Natural killer cell treated with Interleukin-12 subunit alpha and Interleukin-12 subunit beta and Interleukin-15 and Interleukin-18, amount 100 ng/mL, for 72 hours (primary cell): ENCODE results near the gene BACH2. TPM values are rescaled to one million over a fixed set of nuclear protein-coding genes. Genes with fewer than 3 reads are reported as not detected.
A peak's percentile ranks its signal among the peaks of the same experiment; 100 is the strongest.

Experiments
- ATAC-seq, 2 donors: fragments of 150-1000 bp; cut with Tn5 transposase in 1 of 2; sonication (Bioruptor Pico), chemical (Tn5 transposase) in 1 of 2; 2 replicates each; pipeline ENCODE4 v1.10.0; 2021
- DNase-seq: peaks from one replicate; pipeline ENCODE4 v3.0.0; 2022; ENCODE audit warnings: low spot score
- H3K27ac Mint-ChIP-seq, 2 donors: 1 replicate in 1 of 2; 2 replicates in 1 of 2; pipeline ENCODE4 v1.8.0; 2022; ENCODE audit warnings: mixed read lengths in 2 of 2, mild to moderate bottlenecking in 1 of 2, moderate library complexity in 1 of 2
- H3K27me3 Mint-ChIP-seq, 2 donors: 1 replicate in 1 of 2; 2 replicates in 1 of 2; pipeline ENCODE4 v1.8.0; 2022; ENCODE audit warnings: mixed read lengths in 2 of 2
- H3K36me3 Mint-ChIP-seq: one replicate; pipeline ENCODE4 v1.8.0; 2022; ENCODE audit warnings: mixed read lengths
- H3K4me1 Mint-ChIP-seq, 2 donors: 1 replicate in 1 of 2; 2 replicates in 1 of 2; pipeline ENCODE4 v1.8.0; 2022; ENCODE audit warnings: low read depth in 2 of 2, mixed read lengths in 2 of 2, mild to moderate bottlenecking in 1 of 2
- H3K4me3 Mint-ChIP-seq: one replicate; pipeline ENCODE4 v1.8.0; 2022; ENCODE audit warnings: mixed read lengths
- H3K9me3 Mint-ChIP-seq: 2 replicates; pipeline ENCODE4 v1.8.0; 2022; ENCODE audit warnings: mixed read lengths
- total RNA-seq, 2 donors: library from RNA; stranded (reverse); gene quantifications; one replicate each; pipeline ENCODE4 v1.2.3, GENCODE V29; 2022

Gene BACH2
- total RNA-seq, 2 donors from 2014 or later: 3.1 to 5.8 TPM

DNA sequence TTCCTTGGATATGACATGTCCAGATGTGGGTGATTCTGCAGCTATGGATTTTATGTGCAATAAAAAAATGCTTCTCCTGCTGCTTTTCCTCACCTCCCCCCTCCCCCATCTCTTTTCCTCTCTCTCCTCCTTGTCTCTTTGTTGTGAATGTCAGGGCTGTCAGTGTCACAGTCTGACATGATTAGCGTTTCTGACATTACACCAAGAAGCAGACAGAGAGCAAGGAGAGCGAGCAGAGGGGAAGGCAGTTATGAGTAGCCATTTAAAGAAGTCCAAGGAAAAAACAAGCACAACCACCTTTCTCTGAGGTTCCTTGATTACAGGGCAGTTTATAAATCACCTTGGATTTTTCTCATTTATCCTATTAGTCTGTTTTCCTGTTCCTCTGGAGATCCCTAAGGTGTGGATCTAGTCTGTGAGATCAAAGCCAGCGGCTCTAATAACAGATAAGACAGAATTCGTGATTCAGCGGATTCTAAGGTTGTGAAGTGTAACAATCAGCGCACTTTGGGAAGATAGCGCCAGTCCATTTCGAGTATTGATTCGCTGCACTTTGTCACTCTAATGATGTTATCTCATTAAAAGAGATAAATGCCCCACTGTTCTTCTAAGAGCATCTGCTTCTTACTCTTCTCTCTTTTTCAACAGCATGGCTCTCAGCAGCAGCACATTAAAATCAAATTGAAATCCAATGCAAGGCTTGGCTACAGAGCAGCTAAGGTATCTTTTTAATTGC lies 101.4 kb downstream of the BACH2 start:
- no peak for ATAC-seq
- peaks cover 6% of the 10 kb centered on the region for H3K36me3 Mint-ChIP-seq
- no peak for DNase-seq
- H3K4me1 Mint-ChIP-seq: peaks cover 6 to 9% of the 10 kb centered on the region in 2 donors
- H3K9me3 Mint-ChIP-seq: no peaks in the 10 kb centered on the region
- H3K4me3 Mint-ChIP-seq: no peak overlapping the region
- peaks cover 0 to 3% of the 10 kb centered on the region in 2 donors for H3K27me3 Mint-ChIP-seq
- no peak overlapping the region for H3K27ac Mint-ChIP-seq

DNA sequence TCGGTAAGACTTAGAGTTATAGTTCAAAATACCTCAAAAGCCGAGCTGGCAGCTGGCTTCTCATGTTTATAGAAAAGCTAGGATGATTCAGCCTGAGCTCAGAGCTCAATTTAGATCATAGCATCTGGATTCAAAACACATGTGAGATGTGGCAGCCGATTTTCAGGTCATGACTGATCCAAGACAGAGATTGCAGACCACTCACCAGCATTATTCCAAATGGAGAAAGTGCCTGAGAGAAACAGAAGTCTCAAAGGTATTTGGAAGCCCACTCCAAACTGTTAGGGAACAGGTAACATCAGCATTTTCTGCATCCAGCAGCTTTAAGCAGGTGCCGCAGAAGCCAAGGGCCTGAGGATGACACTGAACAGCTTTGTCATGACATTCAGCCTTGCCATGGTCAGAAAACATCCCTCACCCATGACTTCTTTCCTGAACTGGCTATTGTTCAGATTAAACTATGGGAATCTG lies 102.2 kb downstream of the BACH2 start:
- Mint-ChIP-seq H3K4me1 (peaks cover 6 to 9% of the 10 kb centered on the region in 2 donors), H3K9me3 (no peaks in the 10 kb centered on the region), H3K4me3 (no peak overlapping the region), H3K27ac (no peak overlapping the region), H3K36me3 (peaks cover 6% of the 10 kb centered on the region), H3K27me3 (peaks cover 0 to 3% of the 10 kb centered on the region in 2 donors)
- DNase-seq (no peak), ATAC-seq (no peak)

DNA sequence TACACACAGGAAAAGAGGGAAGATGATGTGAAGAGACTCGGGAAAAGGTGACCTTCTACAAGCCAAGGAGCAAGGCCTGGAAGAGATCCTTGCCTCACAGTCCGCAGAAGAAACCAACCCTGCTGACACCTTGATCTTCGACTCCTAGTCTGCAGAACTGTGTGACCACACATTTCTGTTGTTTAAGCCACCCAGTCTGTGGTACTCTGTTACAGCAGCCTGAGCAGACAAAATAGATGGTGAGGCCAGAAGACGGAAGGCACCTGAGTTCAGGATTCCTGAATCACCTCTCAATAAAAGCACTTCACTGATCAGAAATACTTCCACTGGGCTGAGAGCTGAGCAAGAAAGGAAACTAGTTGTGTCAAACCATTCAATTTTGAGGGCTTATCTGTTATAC lies 103.3 kb downstream of the BACH2 start:
- DNase-seq (no peak), ATAC-seq (no peak)
- Mint-ChIP-seq H3K4me3 (no peak overlapping the region), H3K4me1 (peaks cover 6 to 9% of the 10 kb centered on the region in 2 donors), H3K36me3 (peaks cover 3% of the 10 kb centered on the region), H3K27ac (no peak overlapping the region), H3K9me3 (no peaks in the 10 kb centered on the region), H3K27me3 (peaks cover 0 to 3% of the 10 kb centered on the region in 2 donors)

DNA sequence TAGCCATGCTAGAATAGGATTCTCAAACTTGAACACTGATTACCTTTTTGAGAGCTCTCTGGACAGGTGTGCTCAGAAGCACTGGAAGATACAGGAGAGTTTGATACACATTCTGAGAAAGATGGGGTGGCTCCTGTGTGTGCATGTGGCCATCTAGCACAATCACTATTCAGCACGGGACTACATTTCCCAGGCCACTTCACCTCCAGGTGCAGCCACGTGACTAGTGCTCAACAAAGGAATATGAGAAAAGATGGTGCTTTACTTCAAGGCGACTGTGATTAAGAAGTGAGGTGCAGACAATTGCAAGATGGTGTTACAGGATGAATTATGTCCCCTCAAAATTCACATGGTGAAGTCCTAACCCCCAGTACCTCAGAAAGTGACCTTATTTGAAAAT lies 103.8 kb downstream of the BACH2 start:
- DNase-seq (no peak), ATAC-seq (no peak)
- Mint-ChIP-seq H3K9me3 (no peaks in the 10 kb centered on the region), H3K27me3 (peaks cover 0 to 3% of the 10 kb centered on the region in 2 donors), H3K4me3 (no peak overlapping the region), H3K27ac (no peak overlapping the region), H3K36me3 (no peaks in the 10 kb centered on the region), H3K4me1 (peaks cover 6 to 9% of the 10 kb centered on the region in 2 donors)

DNA sequence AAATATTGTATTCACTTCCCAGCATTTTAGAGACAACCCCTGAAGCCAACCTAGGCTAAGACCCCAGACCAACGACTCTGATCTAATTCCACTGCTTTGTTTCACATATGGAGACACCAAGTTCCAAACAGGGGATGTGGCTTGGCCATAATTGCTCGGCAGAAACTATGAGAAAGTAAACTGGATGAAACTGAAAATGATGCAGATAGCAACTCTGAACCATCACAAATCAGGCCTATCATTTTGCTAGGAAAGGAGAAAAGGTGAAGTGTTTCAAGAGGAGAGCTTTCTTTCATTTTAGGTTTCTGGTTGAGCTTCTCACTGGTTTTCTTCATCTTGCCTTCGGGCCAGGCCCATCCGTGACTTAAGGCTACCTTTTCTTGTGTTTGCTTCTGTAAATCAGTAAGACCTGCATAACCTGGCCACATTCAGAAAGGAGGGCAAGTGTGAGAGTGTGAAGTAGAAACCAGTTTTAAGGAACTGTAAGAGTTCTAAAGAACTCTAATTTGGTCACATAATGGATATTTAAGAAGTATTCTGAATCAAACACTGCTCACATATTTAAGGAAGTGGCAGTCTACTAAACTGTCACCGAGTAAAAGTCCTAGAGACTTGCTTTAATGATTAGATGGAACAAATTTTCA lies 105.8 kb downstream of the BACH2 start:
- Mint-ChIP-seq H3K4me3 (no peak overlapping the region), H3K36me3 (no peaks in the 10 kb centered on the region), H3K4me1 (peaks cover 22 to 23% of the 10 kb centered on the region in 2 donors), H3K27ac (peak overlapping the region in 1 of 2 donors; percentile 29), H3K9me3 (no peaks in the 10 kb centered on the region), H3K27me3 (peaks cover 0 to 3% of the 10 kb centered on the region in 2 donors)
- DNase-seq (no peak), ATAC-seq (peak in 1 of 2 donors; percentile 43)

DNA sequence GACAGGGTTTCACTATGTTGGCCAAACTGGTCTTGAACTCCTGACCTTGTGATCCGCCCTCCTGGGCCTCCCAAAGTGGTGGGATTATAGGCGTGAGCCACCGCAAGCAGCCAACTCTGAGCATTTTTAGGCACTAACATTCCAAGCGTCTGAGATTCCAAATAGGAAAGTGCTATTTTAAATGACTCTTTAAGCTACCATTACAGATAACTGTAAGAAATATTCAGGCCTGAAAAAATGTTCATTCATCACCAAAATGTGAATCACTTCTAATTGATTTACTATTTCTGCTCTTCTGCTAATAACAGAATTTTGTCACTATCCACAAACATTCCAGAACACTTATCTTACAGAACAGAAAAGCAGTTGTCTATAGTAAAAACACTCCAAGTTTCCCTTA lies 106.5 kb downstream of the BACH2 start:
- Mint-ChIP-seq H3K9me3 (no peaks in the 10 kb centered on the region), H3K27me3 (no peaks in the 10 kb centered on the region), H3K27ac (peak overlapping the region in 1 of 2 donors; percentile 29), H3K36me3 (no peaks in the 10 kb centered on the region), H3K4me1 (peaks cover 20 to 22% of the 10 kb centered on the region in 2 donors), H3K4me3 (no peak overlapping the region)
- no peak for DNase-seq
- ATAC-seq: no peak

DNA sequence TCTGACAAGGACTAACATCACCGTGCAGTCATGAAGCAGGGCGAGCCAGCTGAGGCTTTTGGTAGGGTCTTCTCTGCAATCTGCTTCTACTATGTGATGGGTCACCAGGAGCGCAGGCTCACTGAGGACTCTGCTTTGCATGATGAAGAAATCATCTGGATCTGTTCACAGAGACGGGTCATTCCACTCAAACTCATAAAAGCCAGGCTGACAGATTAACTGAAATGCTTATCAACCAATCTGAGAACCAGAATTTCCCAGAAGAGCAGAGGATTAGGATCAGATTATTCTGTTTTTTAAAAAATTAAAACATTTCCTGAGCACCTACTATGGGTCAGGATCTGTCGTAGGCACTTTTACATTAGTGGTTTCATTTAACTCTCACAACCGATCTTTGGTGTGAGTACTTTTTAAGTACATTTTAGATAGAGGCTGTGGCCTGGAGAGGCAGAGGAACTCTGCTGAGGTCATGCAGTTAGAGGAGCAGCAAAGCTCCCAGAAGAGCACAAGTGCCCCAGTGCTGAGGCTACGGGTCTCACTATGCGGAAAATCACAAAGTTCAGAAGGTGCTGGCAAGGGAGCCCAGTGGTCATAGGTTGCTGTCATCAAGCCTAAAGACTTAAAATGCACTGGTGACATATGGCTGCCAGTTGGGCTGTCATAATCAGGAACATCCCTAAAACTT lies 109.1 kb downstream of the BACH2 start:
- ATAC-seq (peak; percentile 27 to 62), DNase-seq (no peak)
- Mint-ChIP-seq H3K27me3 (no peaks in the 10 kb centered on the region), H3K36me3 (no peaks in the 10 kb centered on the region), H3K4me1 (peaks cover 18 to 26% of the 10 kb centered on the region in 2 donors), H3K27ac (peak overlapping the region; percentile 57 to 89), H3K9me3 (no peaks in the 10 kb centered on the region), H3K4me3 (peak overlapping the region; percentile 61)

DNA sequence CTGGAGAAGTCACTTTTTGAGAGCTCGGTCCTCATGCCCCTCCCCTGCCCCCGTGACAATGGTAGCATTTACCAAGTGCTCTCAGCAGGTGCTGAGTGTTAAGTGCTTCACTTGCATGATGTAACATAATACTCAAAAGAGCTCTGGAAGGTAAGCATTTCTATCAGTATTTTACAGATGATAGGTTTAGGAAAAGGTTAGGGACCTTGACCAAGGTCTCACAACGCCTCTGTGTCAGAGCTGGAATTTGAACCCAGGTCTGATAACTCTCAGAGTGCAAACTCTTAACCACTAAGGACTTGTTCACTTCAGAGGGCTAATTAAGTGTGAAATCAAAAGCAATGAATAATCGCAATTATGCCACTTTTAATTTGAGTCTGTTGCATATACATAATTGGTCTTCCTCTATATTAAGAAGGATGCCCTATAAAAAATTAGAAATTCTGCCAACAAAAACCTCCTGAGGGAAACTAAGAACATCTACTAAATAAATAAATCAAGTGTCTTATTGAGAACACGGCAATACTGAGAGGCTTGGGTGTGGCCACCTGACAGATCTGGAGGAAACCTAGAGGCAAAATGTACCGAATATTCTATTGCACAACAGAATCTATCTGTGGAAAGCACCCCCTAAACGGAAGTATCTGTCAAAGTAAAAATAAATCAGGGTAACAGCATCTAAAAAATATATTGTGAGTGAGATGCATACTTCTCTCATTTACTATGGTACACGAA lies 109.8 kb downstream of the BACH2 start:
- Mint-ChIP-seq H3K4me1 (peaks cover 18 to 26% of the 10 kb centered on the region in 2 donors), H3K27ac (peak overlapping the region; percentile 57 to 89), H3K36me3 (no peaks in the 10 kb centered on the region), H3K4me3 (peak overlapping the region; percentile 61), H3K27me3 (no peaks in the 10 kb centered on the region), H3K9me3 (no peaks in the 10 kb centered on the region)
- DNase-seq (no peak), ATAC-seq (peak in 1 of 2 donors; percentile 61)

DNA sequence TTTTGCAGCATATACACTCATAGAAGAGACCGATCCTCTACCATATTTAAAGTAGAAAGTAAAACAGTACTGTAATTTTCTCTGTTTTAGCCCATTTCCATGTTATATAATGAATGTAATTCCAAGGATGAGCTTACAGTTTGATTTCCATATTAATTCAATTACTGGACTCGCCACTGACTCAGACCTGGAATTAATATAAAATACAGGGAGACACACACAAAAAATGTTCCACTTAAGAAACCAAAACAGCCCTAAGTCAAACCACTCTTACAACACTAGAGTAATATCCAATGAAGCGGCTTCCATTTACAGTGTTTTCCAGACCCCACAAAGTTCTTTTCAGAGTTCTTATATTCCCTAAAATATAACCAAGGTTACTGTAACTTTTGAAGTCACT lies 110.6 kb downstream of the BACH2 start:
- H3K4me3 Mint-ChIP-seq: no peak overlapping the region
- no peak for ATAC-seq
- H3K27me3 Mint-ChIP-seq: no peaks in the 10 kb centered on the region
- DNase-seq: no peak
- H3K27ac Mint-ChIP-seq: peak overlapping the region; percentile 57 to 89
- H3K4me1 Mint-ChIP-seq: peaks cover 18 to 26% of the 10 kb centered on the region in 2 donors
- no peaks in the 10 kb centered on the region for H3K9me3 Mint-ChIP-seq
- no peaks in the 10 kb centered on the region for H3K36me3 Mint-ChIP-seq

DNA sequence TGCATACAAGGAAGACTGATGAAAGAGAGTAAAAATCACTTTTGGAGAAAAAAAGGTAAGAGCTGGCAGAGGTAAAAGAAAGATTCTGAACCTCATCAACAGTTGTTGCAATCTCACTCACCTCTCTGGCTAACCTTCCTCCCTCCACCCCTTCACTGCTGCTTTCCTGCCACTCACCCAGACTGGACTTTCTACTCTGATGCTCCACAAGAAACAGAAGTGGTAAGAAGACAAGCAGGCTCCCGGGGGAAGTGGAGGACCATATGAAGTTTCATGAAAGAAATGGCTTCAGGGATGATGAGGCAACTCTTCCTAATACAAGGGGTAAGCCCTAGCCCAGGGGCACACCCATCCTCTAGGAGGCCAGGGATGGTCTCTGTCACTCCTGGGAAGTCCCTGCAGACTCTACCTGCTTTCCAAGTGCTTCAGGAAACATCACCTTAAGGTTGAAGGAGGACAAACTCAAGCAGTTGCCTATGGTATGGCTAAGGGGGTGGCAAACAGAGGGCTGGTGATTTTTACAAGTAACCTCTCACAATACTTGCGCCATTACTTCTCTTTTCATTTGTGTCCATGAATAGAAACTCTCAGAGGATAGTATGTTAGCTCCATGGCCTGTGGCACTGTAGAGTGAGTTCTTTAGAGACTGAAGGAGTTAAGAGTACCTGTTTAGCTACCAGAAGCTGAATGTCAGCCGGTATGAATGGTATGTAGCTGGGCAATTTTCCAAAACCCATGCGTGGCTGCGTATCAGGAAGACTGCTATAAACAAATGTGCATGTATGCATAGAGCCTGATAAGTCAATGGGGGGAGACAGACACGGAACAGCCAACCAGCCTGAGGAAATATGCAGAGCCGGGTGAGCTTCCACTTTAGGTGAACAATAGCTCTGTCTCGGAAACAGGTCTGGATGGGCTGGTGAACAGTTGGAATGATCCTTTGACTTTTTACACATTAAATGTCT lies 112.0 kb downstream of the BACH2 start:
- Mint-ChIP-seq H3K4me1 (peaks cover 14 to 20% of the 10 kb centered on the region in 2 donors), H3K27ac (peak overlapping the region in 1 of 2 donors; percentile 23), H3K9me3 (no peaks in the 10 kb centered on the region), H3K36me3 (no peaks in the 10 kb centered on the region), H3K27me3 (no peaks in the 10 kb centered on the region), H3K4me3 (no peak overlapping the region)
- ATAC-seq: peak in 1 of 2 donors; percentile 28
- no peak for DNase-seq

DNA sequence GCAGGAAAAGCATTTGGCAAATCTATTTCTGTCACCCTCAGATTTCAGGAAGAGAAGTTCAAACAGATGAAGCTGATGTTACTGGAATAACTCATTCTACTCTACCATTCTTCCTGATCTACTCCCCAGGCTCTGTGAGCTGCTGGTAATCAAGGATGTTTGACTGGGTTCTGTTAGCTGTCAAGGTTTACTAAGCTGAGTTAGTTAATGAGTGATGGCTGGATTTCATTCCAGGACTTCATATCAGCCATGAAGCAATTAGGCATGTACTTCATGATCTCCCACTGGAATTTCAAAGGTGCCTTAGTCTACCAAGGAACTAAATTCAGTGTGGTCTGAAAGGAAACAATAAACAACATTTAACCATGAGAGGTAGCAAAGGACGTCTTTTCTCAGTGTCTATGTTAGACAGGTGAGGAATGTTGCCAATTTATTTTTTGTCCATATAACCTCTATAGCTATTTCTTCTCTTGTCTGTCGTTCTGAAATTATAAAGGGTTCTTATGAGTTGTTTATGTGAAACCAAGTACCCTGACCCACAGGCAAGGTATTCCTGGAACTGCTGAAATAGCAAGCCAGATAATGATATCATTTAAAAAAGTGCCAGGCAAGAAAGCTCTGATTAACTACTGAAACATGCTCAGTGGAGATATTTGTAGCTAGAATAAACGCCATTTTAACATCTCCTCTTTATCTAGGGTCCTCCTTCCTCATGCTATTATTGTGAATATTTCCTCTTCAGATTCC lies 112.9 kb downstream of the BACH2 start:
- no peaks in the 10 kb centered on the region for H3K9me3 Mint-ChIP-seq
- peak overlapping the region in 1 of 2 donors; percentile 23 for H3K27ac Mint-ChIP-seq
- H3K4me1 Mint-ChIP-seq: peaks cover 16 to 22% of the 10 kb centered on the region in 2 donors
- no peaks in the 10 kb centered on the region for H3K27me3 Mint-ChIP-seq
- no peak for DNase-seq
- H3K4me3 Mint-ChIP-seq: no peak overlapping the region
- no peaks in the 10 kb centered on the region for H3K36me3 Mint-ChIP-seq
- no peak for ATAC-seq

DNA sequence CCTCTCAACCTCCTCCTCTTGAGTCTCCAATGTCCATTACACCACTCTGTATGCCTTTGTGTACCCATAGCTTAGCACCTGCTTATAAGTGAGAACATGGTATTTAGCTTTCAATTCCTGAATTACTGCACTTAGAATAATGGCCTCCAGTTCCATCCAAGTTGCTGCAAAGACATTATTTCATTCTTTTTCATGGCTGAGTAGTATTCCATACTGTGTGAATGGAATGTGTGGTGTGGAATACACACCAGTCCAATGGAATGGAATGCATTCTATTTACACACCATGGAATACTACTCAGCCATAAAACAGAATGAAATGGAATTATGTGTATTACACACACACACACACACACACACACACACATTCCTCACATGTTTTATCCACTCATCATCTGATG lies 116.1 kb downstream of the BACH2 start:
- no peak for ATAC-seq
- Mint-ChIP-seq H3K4me1 (peaks cover 30 to 32% of the 10 kb centered on the region in 2 donors), H3K36me3 (no peaks in the 10 kb centered on the region), H3K9me3 (no peaks in the 10 kb centered on the region), H3K4me3 (no peak overlapping the region), H3K27me3 (peaks cover 0 to 2% of the 10 kb centered on the region in 2 donors), H3K27ac (no peak overlapping the region)
- DNase-seq: no peak
